Lung (tissue), 12 donors: ENCODE data around the gene ARHGAP15. TPM values are rescaled to one million over a fixed set of nuclear protein-coding genes. Genes with fewer than 3 reads are reported as not detected.

ENCODE experiments used
- ATAC-seq: fragments of 200-7000 bp; cut with Tn5 transposase; one replicate; pipeline ENCODE4 v1.9.1; 2020; ENCODE audit warnings: moderate number of reproducible peaks; ENCODE audit not compliant: insufficient read depth, low FRiP score
- DNase-seq, 3 donors: peaks; one replicate each; pipeline ENCODE4 v3.0.0-alpha.2; 2013 to 2017
- H3K27ac ChIP-seq, 2 donors: one replicate each; pipeline ENCODE4 v1.5.1; 2013; ENCODE audit warnings: mild to moderate bottlenecking in 2 of 2, moderate library complexity in 2 of 2, control low read depth in 1 of 2, inconsistent platforms in 1 of 2, low read depth in 1 of 2, low read length in 1 of 2
- H3K27me3 ChIP-seq, 3 donors: one replicate each; pipeline ENCODE4 v1.5.1; 2013; ENCODE audit warnings: low read length in 2 of 3; ENCODE audit not compliant: control insufficient read depth in 3 of 3, insufficient read depth in 3 of 3
- H3K36me3 ChIP-seq, 4 donors: one replicate each; pipeline ENCODE4 v1.5.1; 2013; ENCODE audit warnings: low read length in 4 of 4, mild to moderate bottlenecking in 1 of 4, moderate library complexity in 1 of 4; ENCODE audit not compliant: control insufficient read depth in 4 of 4, insufficient read depth in 4 of 4
- H3K4me1 ChIP-seq, 5 donors: one replicate each; pipeline ENCODE4 v1.5.1; 2013; ENCODE audit warnings: low read length in 5 of 5, mild to moderate bottlenecking in 2 of 5, moderate library complexity in 1 of 5; ENCODE audit not compliant: control insufficient read depth in 5 of 5, insufficient read depth in 5 of 5
- H3K4me3 ChIP-seq: one replicate; pipeline ENCODE4 v1.5.1; 2013; ENCODE audit warnings: mild to moderate bottlenecking, control low read depth, moderate library complexity
- H3K9ac ChIP-seq, 2 donors: one replicate each; pipeline ENCODE4 v1.5.1; 2013; ENCODE audit warnings: low read length in 2 of 2, control low read depth in 1 of 2; ENCODE audit not compliant: insufficient read depth in 1 of 2
- H3K9me3 ChIP-seq, 4 donors: one replicate each; pipeline ENCODE4 v1.5.1; 2013; ENCODE audit warnings: low read length in 3 of 4, mild to moderate bottlenecking in 1 of 4, moderate library complexity in 1 of 4; ENCODE audit not compliant: control insufficient read depth in 4 of 4, insufficient read depth in 3 of 4
- WGBS, 2 donors: extraction: QIAGEN DNeasy Blood & Tissue Kit; methylation state at CpG; one replicate each; pipeline ENCODE4 v1.1.7; 2013; 5-methylcytosine and 5-hydroxymethylcytosine counted together
- polyA plus RNA-seq, 2 donors: library from polyadenylated mRNA; stranded (reverse); fragments of 200-250 nt; gene quantifications; one replicate each; pipeline ENCODE4 v1.2.1, GENCODE V29; 2013
- total RNA-seq, 2 donors: library from RNA; depleted of rRNA in 1 of 2; stranded (reverse); fragments of >200 nt in 1 of 2; gene quantifications; one replicate each; pipeline ENCODE4 v1.2.1, GENCODE V29; 2014 to 2021
- TF ChIP-seq, protein P1 (sequence below): IDR thresholded peaks from 2 replicates; pipeline ENCODE4 v1.5.1; 2012; ENCODE audit warnings: mild to moderate bottlenecking; ENCODE audit errors: control extremely low read depth, extremely low read depth
- donor health status: control.
- donor health status: control.
- donor health status: Bipolar disorder and iron deficiency.
- donor health status: healthy.
- donor health status: DM: yes; HTN: yes; CAD: no.

Gene ARHGAP15
- total and polyA plus RNA-seq, 4 donors: 5.9 to 74.3 (median 13.2) TPM

DNA sequence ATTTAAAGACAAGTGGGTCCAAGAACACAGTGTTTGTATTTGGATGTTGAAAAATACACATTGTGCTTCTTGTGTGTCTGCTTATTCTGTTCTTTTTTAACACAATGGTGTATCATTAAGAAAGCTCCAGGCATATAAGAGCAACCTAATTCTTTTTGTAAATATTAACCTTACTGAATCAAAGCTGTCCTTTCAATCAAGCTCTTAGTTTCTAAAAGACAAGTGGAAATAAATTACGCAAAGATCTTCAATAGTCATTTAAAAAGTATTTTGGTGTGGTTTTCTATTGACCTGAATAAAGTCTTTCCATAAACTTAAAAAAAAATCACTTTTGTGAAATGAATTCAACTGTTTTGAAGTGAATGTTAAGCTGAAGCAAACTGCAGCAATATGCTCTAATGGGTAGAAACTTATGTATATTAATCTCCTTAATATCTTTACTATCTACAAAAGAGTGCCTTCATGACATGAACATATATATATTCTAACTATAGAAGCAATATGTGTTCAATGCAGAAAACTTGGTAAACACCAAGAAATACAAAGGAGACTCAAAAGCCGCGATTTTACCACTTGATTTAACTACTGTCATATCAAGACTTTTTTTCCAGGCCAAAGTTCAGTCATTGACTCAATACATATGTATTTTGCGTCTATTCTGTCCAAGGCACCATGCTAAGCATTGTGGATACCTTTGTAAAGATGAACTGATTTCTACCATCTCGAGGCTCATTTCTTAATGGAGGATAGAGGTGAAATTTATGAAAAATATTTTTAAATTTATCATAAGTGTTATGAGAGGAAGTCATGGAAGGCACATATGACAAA, 97.7 kb downstream of the ARHGAP15 start:
- H3K9ac ChIP-seq: no peak overlapping the region
- TF ChIP-seq, protein P1, sequence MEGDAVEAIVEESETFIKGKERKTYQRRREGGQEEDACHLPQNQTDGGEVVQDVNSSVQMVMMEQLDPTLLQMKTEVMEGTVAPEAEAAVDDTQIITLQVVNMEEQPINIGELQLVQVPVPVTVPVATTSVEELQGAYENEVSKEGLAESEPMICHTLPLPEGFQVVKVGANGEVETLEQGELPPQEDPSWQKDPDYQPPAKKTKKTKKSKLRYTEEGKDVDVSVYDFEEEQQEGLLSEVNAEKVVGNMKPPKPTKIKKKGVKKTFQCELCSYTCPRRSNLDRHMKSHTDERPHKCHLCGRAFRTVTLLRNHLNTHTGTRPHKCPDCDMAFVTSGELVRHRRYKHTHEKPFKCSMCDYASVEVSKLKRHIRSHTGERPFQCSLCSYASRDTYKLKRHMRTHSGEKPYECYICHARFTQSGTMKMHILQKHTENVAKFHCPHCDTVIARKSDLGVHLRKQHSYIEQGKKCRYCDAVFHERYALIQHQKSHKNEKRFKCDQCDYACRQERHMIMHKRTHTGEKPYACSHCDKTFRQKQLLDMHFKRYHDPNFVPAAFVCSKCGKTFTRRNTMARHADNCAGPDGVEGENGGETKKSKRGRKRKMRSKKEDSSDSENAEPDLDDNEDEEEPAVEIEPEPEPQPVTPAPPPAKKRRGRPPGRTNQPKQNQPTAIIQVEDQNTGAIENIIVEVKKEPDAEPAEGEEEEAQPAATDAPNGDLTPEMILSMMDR: no peak
- no peaks in the 10 kb centered on the region for H3K4me1 ChIP-seq
- 89 to 94% methylated on average over 5 of the region's 5 CpGs for WGBS, 2 donors
- DNase-seq (no peak), ATAC-seq (no peak)
- peaks cover 0 to 2% (median 0%) of the 10 kb centered on the region in 4 donors for H3K9me3 ChIP-seq
- H3K36me3 ChIP-seq: no peaks in the 10 kb centered on the region
- no peaks in the 10 kb centered on the region for H3K27me3 ChIP-seq
- H3K4me3 ChIP-seq: no peak overlapping the region
- H3K27ac ChIP-seq: no peak overlapping the region

- Histone ChIP-seq H3K9ac (no peak overlapping the region), H3K36me3 (no peaks in the 10 kb centered on the region), H3K4me1 (no peaks in the 10 kb centered on the region), H3K27me3 (no peaks in the 10 kb centered on the region), H3K9me3 (peaks cover 0 to 5% (median 1%) of the 10 kb centered on the region in 4 donors), H3K27ac (no peak overlapping the region), H3K4me3 (no peak overlapping the region)
- TF ChIP-seq, protein P1: no peak
- DNase-seq (no peak), ATAC-seq (no peak)
- 67 to 70% methylated on average over 5 of the region's 5 CpGs for WGBS, 2 donors
Measured at GRCh38 chr2:143229411-143229810, 100.2 kb downstream of the ARHGAP15 start.

DNA sequence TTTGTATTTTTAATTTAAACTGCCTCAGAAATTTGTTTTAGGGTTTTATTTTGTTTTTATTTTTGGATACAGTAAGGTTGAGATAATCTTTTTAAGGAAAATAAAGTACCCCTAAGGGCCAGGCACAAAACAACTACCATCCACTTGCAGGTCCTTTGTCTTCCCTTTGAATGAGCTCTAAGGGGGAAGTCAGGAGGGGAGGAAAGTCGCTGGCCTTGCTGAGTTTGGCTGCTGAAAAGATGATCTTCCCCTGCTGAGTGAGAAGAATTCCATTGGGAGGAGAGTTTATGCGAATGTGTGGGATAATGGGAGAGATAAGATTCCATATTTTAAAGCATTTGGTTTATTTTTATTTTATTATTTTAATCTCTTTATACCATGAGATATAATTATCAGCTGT, 100.7 kb downstream of the ARHGAP15 start:
- DNase-seq (no peak), ATAC-seq (no peak)
- Histone ChIP-seq H3K27me3 (no peaks in the 10 kb centered on the region), H3K9me3 (peaks cover 0 to 5% (median 2%) of the 10 kb centered on the region in 4 donors), H3K36me3 (no peaks in the 10 kb centered on the region), H3K4me3 (no peak overlapping the region), H3K9ac (no peak overlapping the region), H3K27ac (no peak overlapping the region), H3K4me1 (no peaks in the 10 kb centered on the region)
- TF ChIP-seq, protein P1: no peak
- 71 to 81% methylated on average over 2 of the region's 2 CpGs for WGBS, 2 donors
